HCT116 (cell line): Measurements from ENCODE around the gene TRH.
A peak's percentile ranks its signal among the peaks of the same experiment; 100 is the strongest.
"Not testable (repeated sequence)": the region's sequence is repeated elsewhere in the genome, so short reads cannot be mapped to it uniquely, and the experiment has no call there.

Source experiments
- CBX3 ChIP-seq: IDR thresholded peaks from 2 replicates; pipeline ENCODE4 v1.6.1; 2012; ENCODE audit warnings: low read depth
- CTCF ChIP-seq, 3 experiments: fragments of 200-600 bp in 1 of 3; sonication (generic) in 1 of 3; IDR thresholded peaks in 2 of 3; conservative IDR thresholded peaks in 1 of 3; 2 replicates each; pipeline ENCODE4 v1.5.1; 2012 to 2017; ENCODE audit warnings: low read depth in 2 of 3, low read length in 2 of 3, antibody characterized with exemption in 1 of 3, borderline replicate concordance in 1 of 3, control low read depth in 1 of 3, mild to moderate bottlenecking in 1 of 3, mixed read lengths in 1 of 3, mixed run types in 1 of 3, moderate library complexity in 1 of 3; ENCODE audit not compliant: insufficient read depth in 1 of 3
- EZH2 ChIP-seq: fragments of 200-600 bp; sonication (generic); IDR thresholded peaks from 2 replicates; pipeline ENCODE4 v1.6.1; 2017; ENCODE audit warnings: antibody characterized with exemption, mixed run types
- EZH2phosphoT487 ChIP-seq: fragments of 200-600 bp; IDR thresholded peaks from 2 replicates; pipeline ENCODE4 v1.6.1; 2018; ENCODE audit warnings: antibody characterized with exemption, borderline replicate concordance
- MAX ChIP-seq: IDR thresholded peaks from 2 replicates; pipeline ENCODE4 v1.6.1; 2012
- POLR2A ChIP-seq: IDR thresholded peaks from 2 replicates; pipeline ENCODE4 v1.7.0; 2011; ENCODE audit warnings: borderline replicate concordance; ENCODE audit not compliant: insufficient read depth, insufficient read length; ENCODE audit errors: extremely low read depth
- RAD21 ChIP-seq: IDR thresholded peaks from 2 replicates; pipeline ENCODE4 v1.6.1; 2012; ENCODE audit warnings: low read depth, mild to moderate bottlenecking
- SP1 ChIP-seq: IDR thresholded peaks from 2 replicates; pipeline ENCODE4 v1.6.1; 2012; ENCODE audit warnings: low read depth

- TF ChIP-seq CBX3, EZH2phosphoT487, POLR2A, MAX, SP1, EZH2: not testable (repeated sequence)
- peak; percentile 25 to 54 (median 29); a peak in 3 of 6 replicates for TF ChIP-seq CTCF (IDR thresholded peaks at IDR 0.05 in 2 of 3, conservative IDR thresholded peaks at IDR 0.05 in 1 of 3; ENCODE audit: borderline replicate concordance in 1 of 3, insufficient read depth in 1 of 3, low read depth in 2 of 3, low read length in 2 of 3)
- TF ChIP-seq RAD21, result peak; percentile 38
These were observed 28.4 kb downstream of the TRH start for GRCh38 chr3:130002666-130003598.
